ENCODE data around the gene IFI6. TPM values are rescaled to one million over a fixed set of nuclear protein-coding genes. Genes with fewer than 3 reads are reported as not detected.
A peak's percentile ranks its signal among the peaks of the same experiment; 100 is the strongest.
"Not testable (repeated sequence)": the region's sequence is repeated elsewhere in the genome, so short reads cannot be mapped to it uniquely, and the experiment has no call there.

The IFI6 gene
- total RNA-seq, 1 donor = 56.1 TPM

GRCh38 chr1:27648602-27649305, 23.2 kb downstream of the IFI6 start:
- DNase-seq (ENCODE audit: low read depth) = no peak
- no peak for TF ChIP-seq CTCF (IDR thresholded peaks at IDR 0.05; ENCODE audit: insufficient read depth, low read depth, low read length)
- H3K4me3 ChIP-seq (ENCODE audit: low read depth, low read length) = no peak overlapping the region

- no peak for TF ChIP-seq CTCF (IDR thresholded peaks at IDR 0.05; ENCODE audit: insufficient read depth, low read depth, low read length)
- DNase-seq (ENCODE audit: low read depth) = no peak
- no peak overlapping the region for H3K4me3 ChIP-seq (ENCODE audit: low read depth, low read length)
These were observed 24.7 kb downstream of the IFI6 start for GRCh38 chr1:27647328-27647727.

- no peak overlapping the region for H3K4me3 ChIP-seq (ENCODE audit: low read depth, low read length)
- DNase-seq (ENCODE audit: low read depth) = no peak
- no peak for TF ChIP-seq CTCF (IDR thresholded peaks at IDR 0.05; ENCODE audit: insufficient read depth, low read depth, low read length)
These were observed 25.3 kb downstream of the IFI6 start for GRCh38 chr1:27646676-27647075.

- no peak for DNase-seq (ENCODE audit: low read depth)
- no peak for TF ChIP-seq CTCF (IDR thresholded peaks at IDR 0.05; ENCODE audit: insufficient read depth, low read depth, low read length)
- H3K4me3 ChIP-seq (ENCODE audit: low read depth, low read length) = no peak overlapping the region
These were observed 26.9 kb downstream of the IFI6 start for GRCh38 chr1:27645071-27645415.

GRCh38 chr1:27644369-27645070, 27.5 kb downstream of the IFI6 start:
- DNase-seq (ENCODE audit: low read depth) = no peak
- no peak for TF ChIP-seq CTCF (IDR thresholded peaks at IDR 0.05; ENCODE audit: insufficient read depth, low read depth, low read length)
- H3K4me3 ChIP-seq (ENCODE audit: low read depth, low read length) = no peak overlapping the region

- DNase-seq (ENCODE audit: low read depth) = peak; percentile 55
- no peak overlapping the region for H3K4me3 ChIP-seq (ENCODE audit: low read depth, low read length)
- TF ChIP-seq CTCF (IDR thresholded peaks at IDR 0.05; ENCODE audit: insufficient read depth, low read depth, low read length) = peak; percentile 92
These were observed 28.2 kb downstream of the IFI6 start for GRCh38 chr1:27643600-27644368.

- H3K4me3 ChIP-seq (ENCODE audit: low read depth, low read length); DNase-seq (ENCODE audit: low read depth): not testable (repeated sequence)
These were observed 31.5 kb downstream of the IFI6 start for GRCh38 chr1:27640514-27640913.

Measured in fibroblast of villous mesenchyme (primary cell).